ENCODE results near the gene CD164.

DNA sequence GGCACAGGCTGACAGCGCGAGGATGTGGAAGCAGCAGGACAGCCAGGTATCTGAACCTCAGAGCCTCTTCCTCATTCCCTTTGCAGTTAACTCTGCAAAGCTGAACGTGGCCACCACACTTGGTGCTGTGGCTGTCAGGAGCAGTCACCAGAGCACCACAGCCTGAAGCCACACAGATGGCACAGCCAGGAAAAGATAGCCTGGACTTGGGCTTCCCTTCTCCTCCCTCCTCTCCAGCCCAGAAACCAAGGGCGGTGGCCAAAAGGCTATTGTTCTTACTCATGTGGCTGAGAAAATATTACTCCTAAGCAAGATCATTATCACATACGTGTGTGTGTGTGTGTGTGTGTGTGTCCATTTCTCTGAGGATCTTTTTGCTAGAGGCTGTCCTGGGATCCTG lies 39.8 kb downstream of the CD164 start:
- TF ChIP-seq EZH2 (IDR thresholded peaks at IDR 0.05) (no peak), POLR2AphosphoS5 (IDR thresholded peaks at IDR 0.05; ENCODE audit: borderline replicate concordance, low read depth, low read length) (no peak)
